NCI-H1092 (cell line): Measurements from ENCODE around the gene ERVFRD-1.
"Not testable (repeated sequence)": the region's sequence is repeated elsewhere in the genome, so short reads cannot be mapped to it uniquely, and the experiment has no call there.

ENCODE experiments used
- DNase-seq: peaks from one replicate; lab custom pipeline; 2025; lab: John Stamatoyannopoulos, UW

ERVFRD-1 gene

GRCh38 chr6:11091141-11091540, 20.4 kb downstream of the ERVFRD-1 start:
- not testable (repeated sequence) for DNase-seq

GRCh38 chr6:11089695-11090094, 21.8 kb downstream of the ERVFRD-1 start:
- DNase-seq, result no peak

- not testable (repeated sequence) for DNase-seq
Observed at GRCh38 chr6:11087141-11087812, 24.2 kb downstream of the ERVFRD-1 start.

GRCh38 chr6:11085758-11086435, 25.6 kb downstream of the ERVFRD-1 start:
- DNase-seq, result no peak

- DNase-seq, result no peak
Observed at GRCh38 chr6:11083956-11084355, 27.6 kb downstream of the ERVFRD-1 start.

- no peak for DNase-seq
Observed at GRCh38 chr6:11083491-11083890, 28.0 kb downstream of the ERVFRD-1 start.

GRCh38 chr6:11080296-11080695, 31.2 kb downstream of the ERVFRD-1 start:
- DNase-seq, result no peak

GRCh38 chr6:11078266-11078665, 33.3 kb downstream of the ERVFRD-1 start:
- DNase-seq, result no peak

- no peak for DNase-seq
Observed at GRCh38 chr6:11076540-11076939, 35.0 kb downstream of the ERVFRD-1 start.

- DNase-seq, result no peak
Observed at GRCh38 chr6:11072101-11072500, 39.4 kb downstream of the ERVFRD-1 start.

GRCh38 chr6:11069760-11070159, 41.8 kb downstream of the ERVFRD-1 start:
- DNase-seq, result no peak

- DNase-seq, result no peak
Observed at GRCh38 chr6:11067348-11067747, 44.2 kb downstream of the ERVFRD-1 start.

- no peak for DNase-seq
Observed at GRCh38 chr6:11066505-11067347, 44.8 kb downstream of the ERVFRD-1 start.

GRCh38 chr6:11065436-11066202, 45.9 kb downstream of the ERVFRD-1 start:
- DNase-seq, result no peak

- no peak for DNase-seq
Observed at GRCh38 chr6:11064836-11065235, 46.7 kb downstream of the ERVFRD-1 start.

GRCh38 chr6:11062715-11063114, 48.8 kb downstream of the ERVFRD-1 start:
- DNase-seq, result no peak

GRCh38 chr6:11062083-11062482, 49.4 kb downstream of the ERVFRD-1 start:
- DNase-seq, result no peak

GRCh38 chr6:11058406-11058805, 53.1 kb downstream of the ERVFRD-1 start:
- no peak for DNase-seq

- no peak for DNase-seq
Observed at GRCh38 chr6:11056871-11057270, 54.7 kb downstream of the ERVFRD-1 start.

GRCh38 chr6:11055127-11055627, 56.3 kb downstream of the ERVFRD-1 start:
- no peak for DNase-seq

- no peak for DNase-seq
Observed at GRCh38 chr6:11054722-11055121, 56.8 kb downstream of the ERVFRD-1 start.

GRCh38 chr6:11053307-11053706, 58.2 kb downstream of the ERVFRD-1 start:
- no peak for DNase-seq
